EL (cell line): ENCODE measurements around the gene AKAP6.

Experiments used
- DNase-seq: peaks from one replicate; pipeline ENCODE4 v3.0.0-alpha.2; 2016

The AKAP6 gene

GRCh38 chr14:32329146-32329545, at the start of gene AKAP6:
AKAP6 (plus strand) TSS chr14:32329298; CDS start chr14:32433494, 104,196 bp downstream.
- no peak for DNase-seq

GRCh38 chr14:32286602-32287001, 42.5 kb upstream of the AKAP6 start:
- DNase-seq = no peak

GRCh38 chr14:32296366-32296765, 32.7 kb upstream of the AKAP6 start:
- DNase-seq = no peak

DNA sequence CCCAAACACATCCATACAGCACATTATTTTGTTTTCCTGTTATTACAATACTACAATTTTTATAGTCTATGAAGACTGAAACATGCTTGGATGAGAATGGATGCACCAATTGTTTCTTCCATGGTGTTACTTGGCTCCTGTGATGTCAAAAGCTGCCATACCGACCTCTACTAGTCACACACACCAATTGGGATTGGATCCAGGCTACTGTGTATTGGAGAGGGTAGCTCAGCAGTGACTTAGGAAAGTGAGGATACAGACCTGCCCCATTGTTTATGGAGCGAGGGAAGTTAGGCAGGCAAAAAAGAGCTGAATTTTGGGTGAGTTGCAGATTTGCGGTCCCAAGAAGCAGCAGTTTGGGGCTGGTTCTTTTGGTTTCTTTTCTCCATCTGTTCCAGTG, 30.8 kb upstream of the AKAP6 start:
- peak; percentile 5 for DNase-seq

- DNase-seq = no peak
Observed at GRCh38 chr14:32300136-32300535, 29.0 kb upstream of the AKAP6 start.

DNA sequence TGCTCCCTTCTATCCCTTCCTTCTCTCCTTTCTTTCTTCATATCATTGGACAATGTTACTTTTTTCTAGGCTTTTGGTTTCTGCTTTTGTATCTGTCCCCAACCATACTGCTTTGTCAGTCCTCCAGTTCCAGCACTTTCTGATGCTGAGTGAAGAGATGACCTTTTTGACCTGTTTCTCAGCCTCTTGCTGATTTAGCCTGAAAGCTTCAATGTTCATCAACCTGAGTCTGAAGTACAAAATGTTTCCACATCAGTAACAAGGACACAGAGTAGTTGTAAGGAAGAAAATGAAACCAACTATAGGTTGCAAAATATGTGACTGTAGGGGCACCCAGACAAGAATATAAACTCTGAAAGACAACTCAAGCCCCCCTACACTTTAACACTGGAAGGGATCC, 25.2 kb upstream of the AKAP6 start:
- DNase-seq = no peak

DNA sequence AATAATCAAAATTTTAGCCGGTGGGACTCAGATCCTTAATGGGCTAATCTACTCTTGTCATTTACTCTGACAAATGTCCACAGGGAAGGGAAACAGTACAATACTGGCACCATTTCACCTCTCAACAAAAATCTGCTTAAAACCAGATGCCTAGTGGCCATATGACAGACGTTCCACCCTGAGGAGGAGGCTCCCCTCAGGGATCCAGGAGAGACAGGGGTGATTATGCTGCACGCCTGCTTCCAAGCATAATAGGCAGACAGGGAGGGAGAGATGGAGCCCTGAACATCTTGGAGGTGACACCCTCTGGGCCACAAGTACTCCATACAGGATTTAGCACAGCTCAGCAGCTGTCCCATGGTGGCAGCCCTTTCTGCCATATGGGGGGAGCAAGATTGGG, 24.8 kb upstream of the AKAP6 start:
- DNase-seq = no peak

DNA sequence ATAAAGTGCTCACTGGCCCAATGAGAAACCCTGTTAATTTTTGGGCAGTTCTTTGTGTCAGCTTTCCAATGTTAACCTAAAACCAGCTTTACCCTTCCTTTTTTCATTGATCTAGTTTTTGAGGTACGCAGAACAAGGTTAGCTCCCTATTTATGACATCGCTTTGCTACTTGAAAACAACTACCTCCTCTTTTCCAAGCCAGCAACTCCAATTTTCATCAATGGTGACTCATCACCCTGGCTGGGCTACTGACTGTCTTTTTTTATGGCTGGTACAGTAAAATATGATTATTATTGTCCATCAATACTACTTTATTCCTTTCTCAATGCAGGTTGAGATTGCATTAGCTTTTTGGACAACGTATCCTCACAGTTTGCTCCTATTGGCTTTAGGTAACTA, 22.5 kb upstream of the AKAP6 start:
- no peak for DNase-seq

DNA sequence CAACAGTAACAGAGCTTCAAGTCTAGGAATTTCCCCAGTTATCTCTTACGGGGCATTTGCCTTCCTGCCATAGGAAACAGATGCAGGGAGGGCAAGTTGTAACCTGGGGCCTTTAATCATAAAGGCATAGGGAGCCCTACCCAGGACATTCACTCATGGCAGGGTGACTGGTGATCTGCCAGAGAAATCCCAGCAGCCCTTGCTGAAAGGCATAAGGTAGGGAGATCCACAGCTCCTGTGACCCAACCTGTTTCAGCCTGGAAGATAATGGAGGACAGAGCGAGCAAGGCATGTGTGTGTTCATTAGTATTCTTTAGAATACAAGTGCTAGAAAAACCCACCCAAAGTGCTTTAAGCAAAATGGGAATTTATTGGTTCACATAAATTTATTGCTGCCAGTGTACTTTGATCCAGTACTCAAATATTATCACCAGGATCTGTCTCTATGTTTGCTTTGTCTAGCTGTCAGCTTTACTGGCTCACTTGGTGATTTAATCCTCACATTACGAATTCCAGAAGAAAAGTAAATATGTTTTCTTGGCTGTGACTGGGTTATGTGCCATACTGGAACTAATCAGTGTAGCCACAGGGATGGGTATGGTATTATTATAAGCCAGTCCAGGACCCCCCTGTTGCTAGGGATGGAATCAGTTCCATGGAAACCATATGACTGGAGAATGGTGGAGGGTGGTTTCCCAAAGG, 21.1 kb upstream of the AKAP6 start:
- no peak for DNase-seq

DNA sequence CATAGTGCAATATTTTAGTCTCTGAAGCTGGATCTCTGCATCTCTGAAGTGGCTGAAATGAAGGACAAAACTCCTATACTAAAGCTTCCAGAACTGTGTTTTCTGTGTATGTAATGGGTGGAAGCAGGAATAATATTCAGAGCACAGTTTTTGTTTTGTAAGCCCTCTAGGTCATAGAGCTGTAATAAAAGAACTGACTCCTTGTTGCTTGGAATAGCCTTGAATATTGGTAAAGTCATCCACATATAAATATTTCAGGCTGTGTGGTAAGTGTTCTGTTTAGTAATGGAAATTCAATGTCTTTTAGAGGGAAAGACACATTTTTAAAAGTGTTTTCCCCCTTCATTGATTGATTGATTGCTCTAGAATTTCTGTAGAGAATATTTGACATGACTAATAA, 18.2 kb upstream of the AKAP6 start:
- DNase-seq = no peak

DNA sequence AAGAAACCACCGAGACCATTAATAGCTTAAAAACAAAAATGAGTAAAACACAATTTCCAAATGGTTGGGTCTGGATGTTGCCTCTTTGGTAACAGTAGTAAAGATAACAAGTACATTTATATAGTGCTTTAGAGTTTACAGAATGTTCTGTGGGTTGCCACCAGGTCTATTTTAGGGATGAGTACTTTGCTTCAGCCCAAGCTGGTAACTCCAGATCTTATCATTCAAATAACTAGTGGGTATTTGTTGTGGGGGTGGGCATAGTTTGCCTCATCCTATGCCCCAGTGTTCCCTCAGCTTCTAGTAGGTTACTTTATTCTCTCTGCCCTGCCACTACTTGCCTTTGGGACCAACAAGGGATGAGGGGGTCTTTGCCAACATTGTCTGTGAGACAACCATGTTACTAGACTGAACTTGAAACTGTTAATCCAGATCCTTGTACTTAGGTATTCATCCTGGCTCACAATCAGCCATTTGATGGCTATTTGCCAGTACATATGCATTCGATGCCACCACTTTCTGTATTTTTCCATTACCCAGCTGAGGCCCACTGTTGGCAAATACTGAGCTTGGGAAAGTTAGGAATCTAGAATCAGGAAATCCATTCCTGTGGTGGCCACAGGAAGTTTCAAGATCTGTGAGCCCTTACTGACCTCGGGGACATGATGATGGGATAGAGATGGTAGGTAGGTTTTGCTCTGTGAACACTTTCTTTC, 17.6 kb upstream of the AKAP6 start:
- DNase-seq = no peak

- no peak for DNase-seq
Observed at GRCh38 chr14:32312010-32312331, 17.1 kb upstream of the AKAP6 start.

GRCh38 chr14:32313844-32314376, 15.2 kb upstream of the AKAP6 start:
- DNase-seq = no peak

DNA sequence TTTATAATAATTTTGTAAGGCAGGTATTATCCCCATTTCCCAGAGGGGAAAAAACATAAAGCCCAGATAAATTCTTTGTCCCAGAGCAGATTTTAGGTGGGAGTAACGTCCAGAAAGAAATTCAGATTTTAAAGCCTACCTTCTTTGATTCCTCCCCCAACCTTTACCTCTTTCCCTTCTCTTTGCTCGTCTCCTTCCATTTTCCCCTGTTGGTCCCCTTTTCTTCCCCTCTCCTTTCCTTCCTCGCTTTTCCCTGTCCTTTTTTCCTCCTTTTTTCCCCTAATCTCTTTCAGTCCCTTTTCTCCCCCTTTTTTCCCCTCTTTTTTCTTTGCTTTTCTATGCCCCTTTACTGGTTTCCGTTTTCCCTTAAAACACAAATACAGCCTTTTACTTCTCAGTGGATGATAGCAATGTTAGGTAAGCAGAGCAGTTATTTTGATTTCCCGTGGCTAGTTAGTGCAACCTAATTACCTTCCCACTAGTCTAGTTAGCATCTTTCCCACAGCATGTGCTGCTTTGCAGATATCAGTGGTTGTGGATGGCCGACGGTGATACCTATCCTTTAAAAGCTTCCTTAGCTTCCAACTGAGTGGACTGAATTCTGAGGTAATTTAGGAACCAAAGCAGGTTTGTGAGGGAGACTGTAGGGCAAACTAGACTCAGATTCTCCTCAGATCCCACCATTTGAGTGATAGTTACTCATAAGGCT, 10.9 kb upstream of the AKAP6 start:
- no peak for DNase-seq

- no peak for DNase-seq
Observed at GRCh38 chr14:32319368-32320049, 9.6 kb upstream of the AKAP6 start.

- DNase-seq = no peak
Observed at GRCh38 chr14:32324601-32325000, 4.5 kb upstream of the AKAP6 start.

- DNase-seq = no peak
Observed at GRCh38 chr14:32327255-32327961, 1.7 kb upstream of the AKAP6 start.

DNA sequence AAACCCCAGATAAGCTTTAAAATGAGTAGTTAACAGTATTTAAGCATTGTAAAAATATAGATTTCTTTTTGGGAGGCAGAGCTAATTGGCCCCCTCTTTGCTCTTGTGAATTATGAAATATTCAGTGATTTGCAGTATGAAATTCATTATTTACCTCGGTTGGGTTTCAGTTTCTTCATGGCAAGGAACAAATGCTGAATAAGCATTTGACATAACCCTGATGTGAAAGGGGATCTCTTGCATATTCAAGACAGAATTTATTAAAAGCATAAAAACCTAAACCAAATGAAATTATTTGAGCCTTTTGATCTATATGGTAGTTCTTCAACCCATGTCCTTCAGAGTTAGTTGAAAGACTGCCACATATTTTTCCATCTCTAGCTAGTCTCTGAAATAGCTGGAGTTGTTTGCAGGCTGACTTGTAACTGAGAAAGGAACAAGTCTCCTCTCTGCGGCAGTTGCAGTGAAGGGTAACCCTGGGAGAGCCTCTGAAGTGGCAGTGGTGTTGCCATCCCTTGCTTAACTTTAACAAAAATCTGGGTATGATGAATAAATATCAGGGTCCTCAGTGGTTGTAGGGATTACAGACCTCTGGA, 690 bp downstream of the AKAP6 start:
- DNase-seq = no peak

- no peak for DNase-seq
Observed at GRCh38 chr14:32330351-32331111, 1.4 kb downstream of the AKAP6 start.

- DNase-seq = no peak
Observed at GRCh38 chr14:32331206-32331605, 2.1 kb downstream of the AKAP6 start.
